GM12864 (cell line): ENCODE data around the gene HOXB8.

Source experiments
- DNase-seq: peaks from one replicate; pipeline ENCODE4 v3.0.0-alpha.2; 2011; ENCODE audit warnings: low read depth
- H3K4me3 ChIP-seq: 2 replicates; pipeline ENCODE4 v1.5.1; 2011; ENCODE audit warnings: mild to moderate bottlenecking, low read depth, low read length, control low read depth
- TF ChIP-seq, protein P1 (sequence below): IDR thresholded peaks from 2 replicates; pipeline ENCODE4 v1.5.1; 2011; ENCODE audit warnings: low read depth, mild to moderate bottlenecking, moderate library complexity, low read length, control low read depth, inconsistent platforms; ENCODE audit errors: missing control alignments

Gene HOXB8

DNA sequence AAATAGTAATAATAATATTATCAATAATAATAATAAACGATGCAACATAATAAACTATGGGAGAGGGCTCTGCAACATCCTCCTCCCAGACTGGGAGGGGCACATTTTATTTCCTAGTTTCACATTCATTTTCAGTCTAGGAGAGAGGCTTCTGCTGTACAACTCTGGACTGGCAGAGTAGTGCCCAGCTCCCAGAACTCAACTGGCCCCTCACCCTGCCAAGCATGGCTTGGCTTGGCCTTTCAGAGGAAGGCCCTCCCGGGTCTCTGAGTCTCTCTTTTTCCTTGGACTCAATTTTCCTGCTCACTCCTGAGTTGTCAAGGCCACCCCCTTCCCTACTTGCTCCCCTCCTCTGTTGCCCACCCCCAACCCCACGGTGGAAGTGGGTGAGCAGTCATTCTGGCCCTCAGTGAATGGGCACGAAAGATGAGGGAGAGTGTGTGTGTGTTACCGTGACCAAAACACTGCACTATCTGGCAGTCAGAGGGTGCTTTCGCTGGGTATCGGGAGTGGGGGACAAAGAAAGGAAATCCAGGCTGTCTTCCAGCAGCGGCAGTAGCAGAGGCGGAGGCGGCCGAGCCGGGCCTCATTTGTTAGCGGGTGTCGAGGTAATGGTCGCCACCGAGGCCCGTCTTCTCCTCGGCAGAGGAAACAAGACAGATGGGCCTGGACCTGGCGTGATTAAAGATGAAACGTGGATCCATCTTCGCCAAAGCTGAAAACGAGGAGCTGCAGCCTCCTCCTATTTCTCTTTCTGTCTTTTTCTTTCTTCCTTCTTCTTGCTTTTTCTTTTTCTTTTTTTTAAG lies 39.2 kb downstream of the HOXB8 start:
- TF ChIP-seq, protein P1, sequence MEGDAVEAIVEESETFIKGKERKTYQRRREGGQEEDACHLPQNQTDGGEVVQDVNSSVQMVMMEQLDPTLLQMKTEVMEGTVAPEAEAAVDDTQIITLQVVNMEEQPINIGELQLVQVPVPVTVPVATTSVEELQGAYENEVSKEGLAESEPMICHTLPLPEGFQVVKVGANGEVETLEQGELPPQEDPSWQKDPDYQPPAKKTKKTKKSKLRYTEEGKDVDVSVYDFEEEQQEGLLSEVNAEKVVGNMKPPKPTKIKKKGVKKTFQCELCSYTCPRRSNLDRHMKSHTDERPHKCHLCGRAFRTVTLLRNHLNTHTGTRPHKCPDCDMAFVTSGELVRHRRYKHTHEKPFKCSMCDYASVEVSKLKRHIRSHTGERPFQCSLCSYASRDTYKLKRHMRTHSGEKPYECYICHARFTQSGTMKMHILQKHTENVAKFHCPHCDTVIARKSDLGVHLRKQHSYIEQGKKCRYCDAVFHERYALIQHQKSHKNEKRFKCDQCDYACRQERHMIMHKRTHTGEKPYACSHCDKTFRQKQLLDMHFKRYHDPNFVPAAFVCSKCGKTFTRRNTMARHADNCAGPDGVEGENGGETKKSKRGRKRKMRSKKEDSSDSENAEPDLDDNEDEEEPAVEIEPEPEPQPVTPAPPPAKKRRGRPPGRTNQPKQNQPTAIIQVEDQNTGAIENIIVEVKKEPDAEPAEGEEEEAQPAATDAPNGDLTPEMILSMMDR = no peak
- H3K4me3 ChIP-seq = no peak overlapping the region

DNA sequence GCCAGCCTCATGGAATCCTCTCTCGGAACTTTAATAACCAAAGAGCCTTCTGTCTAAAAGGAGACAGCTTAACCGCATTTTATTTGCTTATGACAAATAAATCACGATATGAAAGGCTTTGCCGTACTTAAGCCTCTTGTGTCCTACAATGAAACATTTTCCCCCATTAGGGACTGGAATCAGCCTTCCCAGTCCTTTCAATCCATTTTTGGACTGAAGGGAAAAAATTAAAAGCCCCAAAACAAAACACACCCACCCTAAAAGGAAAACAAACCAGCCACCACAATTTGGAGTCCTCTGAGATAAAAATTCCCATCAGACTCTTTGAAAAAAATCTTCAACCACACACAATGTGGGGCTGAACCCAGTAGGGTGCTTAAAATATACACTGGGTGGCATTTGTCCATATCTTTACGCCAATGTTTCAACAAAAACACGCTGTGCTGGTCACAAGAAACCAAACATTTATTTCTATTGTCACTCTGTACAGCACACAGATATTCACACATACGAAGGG lies 40.0 kb downstream of the HOXB8 start:
- DNase-seq = no peak
- TF ChIP-seq, protein P1 = no peak
- no peak overlapping the region for H3K4me3 ChIP-seq

More for the DNA sequence above, 39.2 kb downstream of the HOXB8 start:
- no peak for DNase-seq

DNA sequence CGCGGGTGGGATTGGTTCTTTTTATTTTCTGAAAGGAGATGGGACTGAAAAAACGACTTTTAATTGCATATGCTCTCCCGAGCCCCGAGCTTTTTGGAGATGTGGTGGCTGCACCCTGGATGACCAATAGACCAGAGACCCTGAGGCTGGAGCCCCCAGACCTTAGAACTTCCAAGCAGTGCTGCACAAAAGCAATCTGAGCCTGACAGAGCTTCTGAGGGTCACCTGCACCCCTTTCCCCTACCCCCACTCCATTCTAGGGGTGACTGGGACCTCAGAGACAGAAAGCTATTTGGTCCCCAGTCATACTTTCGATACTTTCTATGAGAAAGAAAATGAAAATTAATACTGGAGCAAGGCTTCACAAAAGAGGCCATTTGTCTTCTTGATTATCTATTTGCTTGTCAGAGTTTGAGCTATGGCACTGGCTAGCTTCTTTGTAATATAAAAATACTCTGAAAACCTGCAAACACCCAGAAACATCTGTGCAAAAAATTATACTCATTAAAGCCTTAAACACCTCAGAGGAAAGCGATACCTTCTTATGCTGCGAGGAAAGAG lies 40.5 kb downstream of the HOXB8 start:
- H3K4me3 ChIP-seq = no peak overlapping the region
- DNase-seq = no peak
- TF ChIP-seq, protein P1 = no peak

DNA sequence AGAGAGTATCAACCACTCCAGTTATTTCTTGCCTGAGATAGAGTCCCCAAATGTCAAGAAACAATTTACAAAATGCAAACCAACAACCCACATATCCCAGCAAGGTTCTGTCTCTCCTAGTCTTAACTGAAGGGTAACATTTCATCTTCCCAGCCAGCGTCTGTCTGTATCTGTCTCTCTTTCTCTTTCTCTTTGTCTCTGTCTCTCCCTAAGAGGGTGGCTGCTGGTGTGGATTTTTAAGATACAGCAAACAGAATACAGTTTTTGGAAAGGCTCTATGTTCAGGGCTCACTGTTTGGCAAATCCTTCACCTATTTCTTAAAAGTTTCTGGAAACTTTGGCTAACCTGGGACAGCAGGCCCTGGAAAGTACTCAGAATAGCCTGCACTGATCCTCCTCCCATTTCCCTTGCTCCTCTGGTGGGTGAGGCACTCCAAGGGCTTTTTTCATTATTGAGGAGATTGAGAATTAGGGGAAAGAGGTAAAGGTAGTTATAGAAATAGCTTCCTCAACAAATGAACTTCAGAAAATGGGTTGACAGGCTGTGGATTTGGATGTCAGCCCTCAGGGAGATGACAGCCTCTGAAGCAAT lies 43.2 kb downstream of the HOXB8 start:
- TF ChIP-seq, protein P1 = no peak
- no peak for DNase-seq
- no peak overlapping the region for H3K4me3 ChIP-seq

DNA sequence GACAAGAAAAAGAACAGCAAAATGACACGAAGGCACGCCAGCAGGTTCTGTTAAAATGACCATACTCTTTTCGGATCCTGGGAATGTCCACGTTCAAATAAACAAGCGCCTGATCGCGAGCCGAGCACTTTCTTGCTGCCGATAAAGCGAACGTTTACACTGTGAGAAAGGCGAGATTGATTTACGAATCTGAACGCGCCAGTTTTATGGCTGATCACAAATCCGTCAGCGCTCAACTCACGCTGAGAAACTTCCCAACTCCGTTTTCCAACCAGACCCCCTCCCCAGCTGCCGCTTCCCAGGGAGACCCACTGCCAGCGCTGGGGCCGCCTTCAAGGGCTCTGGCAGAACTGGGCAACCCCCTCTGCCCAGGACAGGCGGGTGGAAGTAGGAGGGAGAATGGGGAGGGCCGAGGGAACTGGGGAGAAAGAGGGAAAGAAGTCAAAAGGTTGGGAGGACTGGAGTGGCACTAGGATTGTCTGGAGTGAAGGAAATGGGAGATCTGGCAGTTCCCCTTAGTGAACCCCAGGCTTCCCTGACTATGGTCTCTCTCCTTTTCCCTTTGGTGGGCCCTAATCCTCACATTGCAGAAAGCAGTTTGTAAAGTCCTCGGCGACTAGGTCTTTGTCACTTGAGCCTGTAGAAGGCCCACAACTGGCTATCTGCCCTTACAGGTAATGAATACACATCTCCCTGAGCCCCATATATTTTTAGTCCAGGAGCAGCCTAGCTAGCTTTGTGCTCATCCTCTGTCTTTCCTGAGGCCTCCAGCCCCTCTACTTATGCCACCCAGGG lies 43.9 kb downstream of the HOXB8 start:
- no peak overlapping the region for H3K4me3 ChIP-seq
- TF ChIP-seq, protein P1 = no peak
- DNase-seq = no peak

DNA sequence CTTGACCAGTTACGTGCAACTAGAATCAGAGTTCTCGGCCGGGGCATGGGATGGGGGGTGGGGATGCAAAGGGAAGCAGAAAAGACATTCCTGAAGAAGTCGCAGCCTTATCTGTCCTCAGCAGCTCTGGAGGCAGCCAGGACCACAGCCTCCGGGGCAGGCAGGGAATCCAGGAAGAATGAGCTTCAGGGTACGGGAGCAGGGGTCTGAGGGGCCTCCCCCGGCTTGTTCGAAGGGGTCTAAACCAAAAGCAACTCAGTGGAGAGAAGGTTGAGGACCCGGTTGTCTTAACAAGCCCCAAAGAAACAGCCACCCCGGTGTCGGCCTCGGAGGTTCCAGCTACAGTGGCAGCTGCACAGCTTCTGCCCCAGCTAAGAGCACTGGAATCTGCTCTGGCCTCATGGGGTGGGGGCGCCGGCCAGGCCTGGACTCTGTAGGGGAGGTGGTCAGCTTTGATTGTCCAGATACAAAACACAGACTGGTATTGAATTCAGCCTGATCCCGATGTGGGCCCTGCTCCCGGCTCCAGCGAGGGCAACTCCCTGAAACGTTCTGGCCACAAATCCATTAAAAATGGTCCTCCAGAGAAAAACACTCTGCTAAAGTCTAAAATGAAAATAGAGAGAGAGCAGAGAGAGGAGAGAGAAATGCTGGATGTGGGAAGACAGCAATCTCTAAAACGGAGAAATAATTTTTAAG lies 44.6 kb downstream of the HOXB8 start:
- TF ChIP-seq, protein P1 = no peak
- no peak overlapping the region for H3K4me3 ChIP-seq
- no peak for DNase-seq
